IMR-90 (cell line): ENCODE measurements around the gene SEMA6C. TPM values are rescaled to one million over a fixed set of nuclear protein-coding genes. Genes with fewer than 3 reads are reported as not detected.
A peak's percentile ranks its signal among the peaks of the same experiment; 100 is the strongest.

Experiments used
- ATAC-seq: fragments of 200-7000 bp; cut with Tn5 transposase; 2 replicates; pipeline ENCODE4 v1.9.1; 2020; ENCODE audit warnings: low read depth, mild to moderate bottlenecking, moderate library complexity
- BruUV-seq: library from RNA; stranded (reverse); fragments of 400-500 nt; replicated peaks from 2 replicates; lab custom pipeline; 2021; lab: Mats Ljungman, UMichigan
- CTCF ChIA-PET: fragments of 300-600 bp; formaldehyde crosslinking; extraction: SDS; loops from one replicate; lab custom pipeline; 2021; ENCODE audit warnings: antibody characterized with exemption; lab: Yijun Ruan, JAX
- POLR2A ChIA-PET: fragments of 300-600 bp; sonication (Branson Sonifier 250); formaldehyde crosslinking; loops from one replicate; lab custom pipeline; 2022; ENCODE audit warnings: antibody characterized with exemption; ENCODE audit not compliant: unreplicated experiment; lab: Charles Lee
- DNase-seq: peaks from one replicate; pipeline ENCODE4 v3.0.0; 2013
- H2AFZ ChIP-seq: replicated peaks from 2 replicates; pipeline ENCODE3; 2013; ENCODE audit warnings: low read length, mild to moderate bottlenecking; ENCODE audit not compliant: poor library complexity
- H2AK5ac ChIP-seq: 2 replicates; pipeline ENCODE4 v1.6.1; 2013; ENCODE audit warnings: low read depth, low read length, inconsistent platforms
- H2AK9ac ChIP-seq: replicated peaks from 2 replicates; pipeline ENCODE3; 2013; ENCODE audit warnings: mild to moderate bottlenecking, low read depth, low read length, moderate library complexity; ENCODE audit not compliant: poor library complexity
- H2BK120ac ChIP-seq: 2 replicates; pipeline ENCODE4 v1.6.1; 2013; ENCODE audit warnings: low read depth, low read length, inconsistent platforms
- H2BK15ac ChIP-seq: 3 replicates; pipeline ENCODE4 v1.6.1; 2013; ENCODE audit warnings: low read depth, low read length, inconsistent platforms
- H2BK20ac ChIP-seq: 2 replicates; pipeline ENCODE4 v1.6.1; 2013; ENCODE audit warnings: low read depth, mild to moderate bottlenecking, inconsistent platforms, low read length, moderate library complexity
- H2BK5ac ChIP-seq: 2 replicates; pipeline ENCODE4 v1.6.1; 2013; ENCODE audit warnings: mild to moderate bottlenecking, low read depth, low read length, inconsistent platforms; ENCODE audit not compliant: poor library complexity, severe bottlenecking
- H3K14ac ChIP-seq: replicated peaks from 2 replicates; pipeline ENCODE4 v1.6.1; 2013; ENCODE audit warnings: low read depth, low read length, inconsistent platforms
- H3K18ac ChIP-seq: 2 replicates; pipeline ENCODE4 v1.6.1; 2013; ENCODE audit warnings: low read depth, low read length, control low read depth
- H3K23ac ChIP-seq: 2 replicates; pipeline ENCODE4 v1.6.1; 2013; ENCODE audit warnings: low read depth, low read length, inconsistent platforms
- H3K27ac ChIP-seq: 2 replicates; pipeline ENCODE4 v1.5.1; 2013; ENCODE audit warnings: mild to moderate bottlenecking, control low read depth, low read length; ENCODE audit not compliant: insufficient read depth
- H3K27me3 ChIP-seq: 2 replicates; pipeline ENCODE4 v1.6.1; 2013; ENCODE audit warnings: low read length; ENCODE audit not compliant: control insufficient read depth, insufficient read depth
- H3K36me3 ChIP-seq: 2 replicates; pipeline ENCODE4 v1.6.1; 2013; ENCODE audit warnings: low read length, mixed read lengths; ENCODE audit not compliant: control insufficient read depth, insufficient read depth
- H3K4ac ChIP-seq: 2 replicates; pipeline ENCODE4 v1.6.1; 2013; ENCODE audit warnings: low read depth, low read length, inconsistent platforms
- H3K4me1 ChIP-seq: 2 replicates; pipeline ENCODE4 v1.6.1; 2013; ENCODE audit warnings: low read length, mixed read lengths; ENCODE audit not compliant: control insufficient read depth, insufficient read depth
- H3K4me2 ChIP-seq: 2 replicates; pipeline ENCODE4 v1.6.1; 2013; ENCODE audit warnings: low read depth, mild to moderate bottlenecking, control low read depth, low read length, moderate library complexity
- H3K4me3 ChIP-seq: 2 replicates; pipeline ENCODE4 v1.5.1; 2013; ENCODE audit warnings: low read depth, mild to moderate bottlenecking, control low read depth, low read length, moderate library complexity; ENCODE audit not compliant: insufficient read depth
- H3K56ac ChIP-seq: 2 replicates; pipeline ENCODE4 v1.6.1; 2013; ENCODE audit warnings: low read length, inconsistent platforms; ENCODE audit not compliant: insufficient read depth; ENCODE audit errors: extremely low read depth
- H3K79me1 ChIP-seq, 2 experiments: 2 replicates each; pipeline ENCODE4 v1.6.1; 2013; ENCODE audit warnings: low read length in 2 of 2, inconsistent platforms in 1 of 2, low read depth in 1 of 2
- H3K9ac ChIP-seq: 2 replicates; pipeline ENCODE4 v1.6.1; 2013; ENCODE audit warnings: low read depth, low read length, control low read depth
- H3K9me1 ChIP-seq: 2 replicates; pipeline ENCODE4 v1.6.1; 2013; ENCODE audit warnings: low read length, inconsistent platforms; ENCODE audit not compliant: insufficient read depth
- H3K9me3 ChIP-seq: 2 replicates; pipeline ENCODE4 v1.6.1; 2013; ENCODE audit warnings: low read length; ENCODE audit not compliant: control insufficient read depth, insufficient read depth
- H4K20me1 ChIP-seq: 2 replicates; pipeline ENCODE4 v1.6.1; 2013; ENCODE audit warnings: low read length, inconsistent platforms; ENCODE audit not compliant: insufficient read depth
- H4K5ac ChIP-seq: 2 replicates; pipeline ENCODE4 v1.6.1; 2013; ENCODE audit warnings: mild to moderate bottlenecking, low read depth, low read length, control low read depth
- H4K8ac ChIP-seq, 2 experiments: 2 replicates each; pipeline ENCODE4 v1.6.1; 2013; ENCODE audit warnings: low read depth in 2 of 2, low read length in 2 of 2, control low read depth in 1 of 2, inconsistent platforms in 1 of 2
- H4K91ac ChIP-seq: 2 replicates; pipeline ENCODE4 v1.6.1; 2013; ENCODE audit warnings: low read depth, low read length, inconsistent platforms; ENCODE audit not compliant: insufficient read depth
- CEBPB ChIP-seq: IDR thresholded peaks from 2 replicates; pipeline ENCODE4 v1.6.1; 2012; ENCODE audit warnings: low read depth, low read length, improper control_type of control experiment
- MAZ ChIP-seq: IDR thresholded peaks from 2 replicates; pipeline ENCODE4 v1.6.1; 2012; ENCODE audit warnings: low read depth, mild to moderate bottlenecking, low read length, improper control_type of control experiment, moderate library complexity, borderline replicate concordance
- WGBS, 2 experiments: methylation state at CpG; one replicate each; pipeline versions ENCODE4 v1.1.5 to v1.1.7; 2013; ENCODE audit warnings: missing lambda C conversion rate in 2 of 2; ENCODE audit not compliant: insufficient read length in 1 of 2; ENCODE audit errors: extremely low coverage in 2 of 2; 5-methylcytosine and 5-hydroxymethylcytosine counted together
- dilution Hi-C: fragments of 300-500 bp; cut with HindIII; formaldehyde crosslinking; loops from one replicate; pipeline ENCODE4 v1.14.3; 2018; ENCODE audit warnings: low sequenced_read_pairs; ENCODE audit not compliant: unreplicated experiment
- in situ Hi-C: fragments of 300-500 bp; cut with MboI; formaldehyde crosslinking; loops from 3 replicates; pipeline ENCODE4 v1.14.3; 2019; ENCODE audit warnings: low sequenced_read_pairs, inconsistent platforms, mixed read lengths
- intact Hi-C: fragments of 100-400 bp; cut with micrococcal nuclease; formaldehyde crosslinking; loops from 2 replicates; pipeline ENCODE4 v1.10.0; 2022
- polyA plus RNA-seq, 3 experiments: library from polyadenylated mRNA; depleted of rRNA; stranded (reverse); fragments of >200 nt; gene quantifications; 2 replicates each; pipeline ENCODE4 v1.2.3, GENCODE V29; 2012; ENCODE audit warnings: low replicate concordance in 1 of 3
- total RNA-seq: library from RNA; depleted of rRNA; stranded (reverse); fragments of >200 nt; gene quantifications from 2 replicates; pipeline ENCODE4 v1.2.3, GENCODE V29; 2012

SEMA6C gene
- total and polyA plus RNA-seq, 2 of the 4 experiments (the other 2 are of a cell fraction): 0.36 to 2.0 TPM

DNA sequence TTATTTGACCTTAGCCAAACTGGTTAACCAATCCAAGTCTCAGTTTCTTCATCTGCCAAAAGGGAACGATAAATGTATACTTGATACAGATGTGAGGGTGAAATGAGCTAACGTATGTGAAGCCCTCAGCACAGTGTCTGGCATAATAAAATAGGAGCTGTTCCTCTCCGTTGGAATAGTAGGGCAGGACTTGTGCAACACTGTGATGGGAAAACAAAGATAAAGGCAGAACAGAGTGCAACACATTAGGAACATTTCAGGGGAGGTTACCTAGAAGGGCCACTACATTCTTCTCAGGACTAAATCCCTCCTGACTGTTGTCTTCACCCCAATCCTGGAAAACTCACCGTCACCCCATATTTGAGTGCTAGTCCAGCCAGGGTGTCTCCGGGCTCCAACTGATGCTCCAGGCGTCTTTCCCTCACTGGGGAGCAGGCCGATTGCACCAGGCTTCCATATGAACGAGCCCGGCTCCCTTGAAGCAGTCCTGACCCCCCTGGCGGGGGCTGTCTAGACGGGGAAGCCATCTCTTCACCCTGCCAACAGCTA is 18.4 kb upstream of the SEMA6C start:
- H3K23ac ChIP-seq: peak overlapping the region; percentile 62
- H2AK5ac ChIP-seq: peak overlapping the region; percentile 62; the same call in 1 of the 2 replicates
- H3K79me1 ChIP-seq: peaks cover 11 to 43% of the 10 kb centered on the region in 2 experiments
- H3K36me3 ChIP-seq: peaks cover 25% of the 10 kb centered on the region
- H2AFZ ChIP-seq: peak overlapping the region; percentile 94
- peak overlapping the region; percentile 80 for H2BK5ac ChIP-seq
- peak overlapping the region; percentile 89 for H3K9ac ChIP-seq
- WGBS, 2 experiments: 0% methylated on average over 3 of the region's 11 CpGs; no CpG with 5 or more reads in 1 of the 2 experiments
- H3K9me3 ChIP-seq: no peaks in the 10 kb centered on the region
- peaks cover 4% of the 10 kb centered on the region for H3K4me1 ChIP-seq
- ChIA-PET POLR2A (no interaction called here), CTCF (no interaction called here)
- H4K5ac ChIP-seq: peak overlapping the region; percentile 52
- no peak overlapping the region for H3K18ac ChIP-seq
- no peaks in the 10 kb centered on the region for H4K20me1 ChIP-seq
- peak overlapping the region; percentile 65 for H3K4me3 ChIP-seq
- dilution Hi-C loops: no loop called here
- no peaks in the 10 kb centered on the region for H3K27me3 ChIP-seq
- H3K27ac ChIP-seq: peak overlapping the region; percentile 78
- peak overlapping the region; percentile 34; the same call in 1 of the 3 replicates for H2BK15ac ChIP-seq
- H3K9me1 ChIP-seq: no peaks in the 10 kb centered on the region
- peak overlapping the region; percentile 35; the same call in 1 of the 2 replicates for H4K91ac ChIP-seq
- TF ChIP-seq MAZ (no peak; the same call in 1 of the 2 replicates), CEBPB (peak; percentile 78)
- BruUV-seq: no TSS peak
- H4K8ac ChIP-seq: peak overlapping the region; percentile 79 to 99
- H2BK20ac ChIP-seq: no peak overlapping the region
- in situ Hi-C loops: no loop called here
- H3K14ac ChIP-seq: peak overlapping the region; percentile 99
- DNase-seq (peak; percentile 9), ATAC-seq (0 out of 2 replicates have a peak, but pooled peaks have one; percentile 1)
- H3K4ac ChIP-seq: peak overlapping the region; percentile 98
- peak overlapping the region; percentile 84 for H3K4me2 ChIP-seq
- H2AK9ac ChIP-seq: peak overlapping the region; percentile 53
- 0 out of 2 replicates have a peak overlapping the region, but pooled peaks have one; percentile 16 for H2BK120ac ChIP-seq
- intact Hi-C loops: no loop called here
- peak overlapping the region; percentile 84 for H3K56ac ChIP-seq
